Tibial nerve (tissue), 4 donors: Measurements from ENCODE around the gene KRTAP5-1. TPM values are rescaled to one million over a fixed set of nuclear protein-coding genes. Genes with fewer than 3 reads are reported as not detected.
"Not testable (repeated sequence)": the region's sequence is repeated elsewhere in the genome, so short reads cannot be mapped to it uniquely, and the experiment has no call there.

Source experiments
- DNase-seq, 2 donors: peaks; one replicate each; pipeline ENCODE4 v3.0.0-alpha.2; 2019; ENCODE audit warnings: low spot score in 2 of 2
- H3K27ac ChIP-seq, 4 donors: fragments of 200-600 bp; sonication (generic) in 3 of 4; one replicate each; pipeline ENCODE4 v1.5.1; 2017 to 2019; ENCODE audit warnings: mild to moderate bottlenecking in 1 of 4
- H3K27me3 ChIP-seq, 2 donors: fragments of 200-600 bp; sonication (generic) in 1 of 2; one replicate each; pipeline versions ENCODE4 v1.5.1 to v1.6.0; 2017 to 2019
- H3K36me3 ChIP-seq, 3 donors: fragments of 200-600 bp; sonication (generic); one replicate each; pipeline ENCODE4 v1.5.1; 2018 to 2019
- H3K4me1 ChIP-seq, 4 donors: fragments of 200-600 bp; sonication (generic) in 3 of 4; one replicate each; pipeline ENCODE4 v1.5.1; 2017 to 2019
- H3K4me3 ChIP-seq, 4 donors: fragments of 200-600 bp; sonication (generic) in 3 of 4; one replicate each; pipeline ENCODE4 v1.5.1; 2017 to 2019; ENCODE audit warnings: mild to moderate bottlenecking in 1 of 4, moderate library complexity in 1 of 4
- H3K9me3 ChIP-seq, 4 donors: fragments of 200-600 bp; sonication (generic) in 3 of 4; one replicate each; pipeline ENCODE4 v1.5.1; 2017 to 2019
- CTCF ChIP-seq, 5 experiments: fragments of 200-600 bp in 3 of 5; fragments of 450-650 bp in 2 of 5; sonication (generic) in 3 of 5; IDR thresholded peaks; one replicate each; pipeline ENCODE4 v1.5.1; 2016 to 2019; ENCODE audit warnings: antibody characterized with exemption in 5 of 5, mild to moderate bottlenecking in 3 of 5, moderate library complexity in 2 of 5
- EP300 ChIP-seq, 2 donors: sonication (generic); formaldehyde crosslinking; IDR thresholded peaks; one replicate each; pipeline ENCODE4 v1.6.1; 2017; ENCODE audit warnings: antibody characterized with exemption in 2 of 2, mild to moderate bottlenecking in 1 of 2
- POLR2A ChIP-seq, 2 donors: fragments of 450-650 bp; IDR thresholded peaks; one replicate each; pipeline ENCODE4 v1.6.1; 2017; ENCODE audit warnings: antibody characterized with exemption in 2 of 2, mild to moderate bottlenecking in 2 of 2, moderate library complexity in 2 of 2
- WGBS, 2 donors: methylation state at CpG; one replicate each; pipeline ENCODE4 v1.1.5; 2018; 5-methylcytosine and 5-hydroxymethylcytosine counted together
- total RNA-seq, 4 donors: library from RNA; depleted of rRNA; stranded (reverse); fragments of >200 nt; gene quantifications; one replicate each; pipeline ENCODE4 v1.1.0, GENCODE V29; 2016

KRTAP5-1 gene
- total RNA-seq, 4 donors from 2014 or later, result not detected

GRCh38 chr11:1597994-1598380, 12.9 kb upstream of the KRTAP5-1 start, which contains the start of gene KRTAP5-2:
Gene KRTAP5-2, minus strand, starts transcription at chr11:1598294. Its CDS starts 44 bp downstream, at chr11:1598250.
- no peak within 1 kb of the TSS for H3K27ac ChIP-seq
- no peak for DNase-seq
- no peak within 1 kb of the TSS for H3K4me3 ChIP-seq
- H3K4me1 ChIP-seq, result no peaks in the 10 kb centered on the region
- H3K9me3 ChIP-seq, result no peaks in the 10 kb centered on the region
- WGBS, 2 donors, result 70% methylated on average over 1 of the region's 4 CpGs; no CpG with 5 or more reads in 1 of the 2 donors
- H3K36me3 ChIP-seq, result no peaks in the 10 kb centered on the region
- H3K27me3 ChIP-seq, result peaks cover 0 to 22% of the 10 kb centered on the region in 2 donors
- TF ChIP-seq EP300 (IDR thresholded peaks at IDR 0.05), result no peak
- no peak for TF ChIP-seq POLR2A (IDR thresholded peaks at IDR 0.05)
- TF ChIP-seq CTCF (IDR thresholded peaks at IDR 0.05), result no peak

GRCh38 chr11:1597331-1597993, 12.4 kb upstream of the KRTAP5-1 start:
- TF ChIP-seq EP300 (IDR thresholded peaks at IDR 0.05), result no peak
- no peak for TF ChIP-seq POLR2A (IDR thresholded peaks at IDR 0.05)
- no peak for TF ChIP-seq CTCF (IDR thresholded peaks at IDR 0.05)
- H3K4me3 ChIP-seq, result no peak overlapping the region
- no peak overlapping the region for H3K27ac ChIP-seq
- no peaks in the 10 kb centered on the region for H3K9me3 ChIP-seq
- 82 to 86% methylated on average over 10 of the region's 10 CpGs for WGBS, 2 donors
- no peaks in the 10 kb centered on the region for H3K36me3 ChIP-seq
- no peaks in the 10 kb centered on the region for H3K4me1 ChIP-seq
- DNase-seq, result no peak
- peaks cover 0 to 25% of the 10 kb centered on the region in 2 donors for H3K27me3 ChIP-seq

GRCh38 chr11:1596576-1597121, 11.6 kb upstream of the KRTAP5-1 start:
- H3K27me3 ChIP-seq, result peaks cover 0 to 26% of the 10 kb centered on the region in 2 donors
- H3K9me3 ChIP-seq, H3K36me3 ChIP-seq, DNase-seq, H3K4me3 ChIP-seq, H3K27ac ChIP-seq, H3K4me1 ChIP-seq: not testable (repeated sequence)
- WGBS, 2 donors, result 50 to 65% methylated on average over 18 to 19 of the region's 19 CpGs

GRCh38 chr11:1595994-1596575, 11.0 kb upstream of the KRTAP5-1 start:
- not testable (repeated sequence) for H3K4me1 ChIP-seq, H3K4me3 ChIP-seq, H3K27ac ChIP-seq, H3K9me3 ChIP-seq, H3K36me3 ChIP-seq, DNase-seq
- WGBS, 2 donors, result 50 to 52% methylated on average over 11 of the region's 11 CpGs
- peaks cover 0 to 26% of the 10 kb centered on the region in 2 donors for H3K27me3 ChIP-seq

- peaks cover 0 to 22% of the 10 kb centered on the region in 2 donors for H3K27me3 ChIP-seq
- no peak for TF ChIP-seq CTCF (IDR thresholded peaks at IDR 0.05)
- no peak for TF ChIP-seq EP300 (IDR thresholded peaks at IDR 0.05)
Observed at GRCh38 chr11:1592628-1593027, 7.5 kb upstream of the KRTAP5-1 start.

GRCh38 chr11:1589996-1590395, 4.9 kb upstream of the KRTAP5-1 start:
- DNase-seq, result no peak
- H3K27me3 ChIP-seq, result peaks cover 0 to 12% of the 10 kb centered on the region in 2 donors
- no peak overlapping the region for H3K27ac ChIP-seq
- H3K9me3 ChIP-seq, result no peaks in the 10 kb centered on the region
- H3K4me1 ChIP-seq, result no peaks in the 10 kb centered on the region
- H3K4me3 ChIP-seq, result no peak overlapping the region
- no peak for TF ChIP-seq CTCF (IDR thresholded peaks at IDR 0.05)
- no peak for TF ChIP-seq EP300 (IDR thresholded peaks at IDR 0.05)
- TF ChIP-seq POLR2A (IDR thresholded peaks at IDR 0.05), result no peak
- 86 to 93% methylated on average over 6 of the region's 6 CpGs for WGBS, 2 donors
- H3K36me3 ChIP-seq, result no peaks in the 10 kb centered on the region

More at GRCh38 chr11:1592628-1593027, 7.5 kb upstream of the KRTAP5-1 start:
- H3K9me3 ChIP-seq, result no peaks in the 10 kb centered on the region
- H3K27ac ChIP-seq, result no peak overlapping the region
- H3K4me3 ChIP-seq, result no peak overlapping the region
- no peak for DNase-seq
- H3K4me1 ChIP-seq, result no peaks in the 10 kb centered on the region
- 81 to 83% methylated on average over 9 of the region's 9 CpGs for WGBS, 2 donors
- H3K36me3 ChIP-seq, result no peaks in the 10 kb centered on the region
